Sigmoid colon (tissue), 4 donors: ENCODE data around the gene TSLP.

ENCODE experiments used
- EP300 ChIP-seq, 4 donors: sonication (generic); formaldehyde crosslinking; IDR thresholded peaks; one replicate each; pipeline ENCODE4 v1.6.1; 2017; ENCODE audit warnings: antibody characterized with exemption in 4 of 4
- POLR2A ChIP-seq, 2 donors: fragments of 450-650 bp; IDR thresholded peaks; one replicate each; pipeline ENCODE4 v1.6.1; 2016; ENCODE audit warnings: antibody characterized with exemption in 2 of 2, mild to moderate bottlenecking in 2 of 2, moderate library complexity in 2 of 2
- POLR2AphosphoS5 ChIP-seq, 4 donors: sonication (generic); formaldehyde crosslinking; IDR thresholded peaks; one replicate each; pipeline ENCODE4 v1.6.1; 2017; ENCODE audit warnings: antibody characterized with exemption in 4 of 4
- TF ChIP-seq, protein P1 (sequence below), 4 experiments: fragments of 450-650 bp in 3 of 4; fragments of 200-600 bp in 1 of 4; IDR thresholded peaks; one replicate each; pipeline ENCODE4 v1.5.1; 2016 to 2019; ENCODE audit warnings: antibody characterized with exemption in 4 of 4, mild to moderate bottlenecking in 3 of 4, moderate library complexity in 2 of 4

DNA sequence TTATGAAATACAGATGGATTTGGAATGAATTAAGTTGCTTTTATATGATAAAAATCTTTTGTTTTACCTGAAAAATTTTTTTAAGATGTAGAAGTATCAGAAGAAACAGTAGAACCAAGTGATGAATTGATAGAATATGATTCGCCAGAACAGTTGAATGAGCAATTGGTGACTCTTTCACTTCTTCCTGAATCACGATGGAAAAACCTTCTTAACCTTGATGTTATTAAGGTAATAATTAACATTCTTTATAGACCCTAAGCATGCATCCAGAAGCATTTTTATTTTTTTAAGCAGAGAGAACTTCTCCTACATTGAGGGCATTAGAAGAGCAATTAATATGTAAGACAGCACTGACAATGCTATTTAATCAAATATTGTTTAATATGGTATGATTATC lies 49.4 kb downstream of the TSLP start:
- TF ChIP-seq, protein P1, sequence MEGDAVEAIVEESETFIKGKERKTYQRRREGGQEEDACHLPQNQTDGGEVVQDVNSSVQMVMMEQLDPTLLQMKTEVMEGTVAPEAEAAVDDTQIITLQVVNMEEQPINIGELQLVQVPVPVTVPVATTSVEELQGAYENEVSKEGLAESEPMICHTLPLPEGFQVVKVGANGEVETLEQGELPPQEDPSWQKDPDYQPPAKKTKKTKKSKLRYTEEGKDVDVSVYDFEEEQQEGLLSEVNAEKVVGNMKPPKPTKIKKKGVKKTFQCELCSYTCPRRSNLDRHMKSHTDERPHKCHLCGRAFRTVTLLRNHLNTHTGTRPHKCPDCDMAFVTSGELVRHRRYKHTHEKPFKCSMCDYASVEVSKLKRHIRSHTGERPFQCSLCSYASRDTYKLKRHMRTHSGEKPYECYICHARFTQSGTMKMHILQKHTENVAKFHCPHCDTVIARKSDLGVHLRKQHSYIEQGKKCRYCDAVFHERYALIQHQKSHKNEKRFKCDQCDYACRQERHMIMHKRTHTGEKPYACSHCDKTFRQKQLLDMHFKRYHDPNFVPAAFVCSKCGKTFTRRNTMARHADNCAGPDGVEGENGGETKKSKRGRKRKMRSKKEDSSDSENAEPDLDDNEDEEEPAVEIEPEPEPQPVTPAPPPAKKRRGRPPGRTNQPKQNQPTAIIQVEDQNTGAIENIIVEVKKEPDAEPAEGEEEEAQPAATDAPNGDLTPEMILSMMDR (IDR thresholded peaks at IDR 0.05), result no peak
- no peak for TF ChIP-seq POLR2A (IDR thresholded peaks at IDR 0.05)
- TF ChIP-seq POLR2AphosphoS5 (IDR thresholded peaks at IDR 0.05), result no peak
- TF ChIP-seq EP300 (IDR thresholded peaks at IDR 0.05), result no peak
